ENCODE data around the gene SCG3. TPM values are rescaled to one million over a fixed set of nuclear protein-coding genes. Genes with fewer than 3 reads are reported as not detected.

Gene SCG3
- total RNA-seq, 2 donors from 2014 or later: not detected

DNA sequence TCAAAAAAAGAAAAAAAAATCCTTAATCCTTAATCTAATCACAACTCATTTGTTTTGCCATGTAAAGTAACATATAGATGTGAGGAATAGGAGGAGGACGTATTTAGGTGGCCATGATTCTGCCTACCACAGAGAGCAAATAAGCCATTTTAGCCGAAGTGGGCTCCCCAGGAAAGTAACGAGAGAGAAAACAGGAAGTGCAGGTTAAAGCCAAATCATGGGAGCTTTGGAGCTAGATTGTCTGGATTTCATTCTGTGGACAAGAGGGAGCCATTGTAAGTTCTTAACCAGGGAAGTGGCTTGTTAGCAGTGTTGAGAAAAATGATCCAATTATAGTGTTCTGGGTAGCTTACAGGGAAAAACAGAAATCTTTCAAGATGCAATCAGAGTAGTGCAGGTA, 79.5 kb downstream of the SCG3 start:
- ATAC-seq (no peak), DNase-seq (no peak)
- no peak overlapping the region for H3K4me3 Mint-ChIP-seq
- H3K9me3 ChIP-seq (ENCODE audit: control insufficient read depth, low read length, poor library complexity, severe bottlenecking): no peaks in the 10 kb centered on the region
- H3K4me1 Mint-ChIP-seq: peaks cover 36% of the 10 kb centered on the region
- peak overlapping the region; percentile 43 for H3K27ac Mint-ChIP-seq
- no peaks in the 10 kb centered on the region for H3K27me3 Mint-ChIP-seq
- peaks cover 11% of the 10 kb centered on the region for H3K36me3 Mint-ChIP-seq (ENCODE audit: low read depth)

DNA sequence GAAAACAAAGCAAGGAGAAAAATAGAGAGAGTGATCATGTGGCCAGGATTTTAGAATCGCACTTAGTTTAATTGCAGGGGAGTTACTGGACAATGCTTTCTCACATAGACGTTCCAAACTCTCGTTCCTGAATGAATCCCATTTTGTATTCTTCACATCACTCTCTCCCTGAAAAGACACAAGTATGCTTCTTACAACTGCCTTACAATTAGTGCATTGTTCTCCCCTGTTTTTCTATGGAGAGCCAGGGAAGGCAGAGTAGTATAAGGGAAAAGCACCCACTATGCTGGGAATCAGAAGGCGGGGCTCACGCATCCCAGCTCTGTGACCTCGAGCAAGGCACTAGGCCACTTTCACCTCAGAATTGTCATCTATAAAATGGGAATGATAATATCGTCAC, 84.4 kb downstream of the SCG3 start:
- Mint-ChIP-seq H3K27me3 (no peaks in the 10 kb centered on the region), H3K27ac (no peak overlapping the region), H3K36me3 (ENCODE audit: low read depth) (peaks cover 16% of the 10 kb centered on the region), H3K4me1 (peaks cover 27% of the 10 kb centered on the region), H3K4me3 (no peak overlapping the region)
- ATAC-seq: no peak
- DNase-seq: no peak
- H3K9me3 ChIP-seq (ENCODE audit: control insufficient read depth, low read length, poor library complexity, severe bottlenecking): no peaks in the 10 kb centered on the region

DNA sequence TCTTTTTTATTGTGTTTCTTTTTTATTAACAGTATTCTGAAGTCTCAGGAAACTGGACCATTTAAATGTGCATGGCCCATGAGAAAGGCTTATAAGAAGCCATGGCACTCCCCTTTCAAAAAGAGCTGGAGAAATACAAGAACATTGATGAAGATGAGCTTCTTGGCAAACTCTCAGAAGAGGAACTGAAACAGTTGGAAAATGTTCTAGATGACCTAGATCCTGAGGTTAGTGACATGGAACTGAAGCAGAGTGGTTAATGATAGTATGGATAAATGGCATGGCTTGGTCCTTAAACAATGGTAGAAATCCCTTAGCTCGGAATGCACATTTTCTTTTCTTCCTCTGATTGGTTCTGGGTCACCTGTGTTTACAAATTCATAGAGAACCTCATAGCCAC, 85.0 kb downstream of the SCG3 start:
- DNase-seq (no peak), ATAC-seq (no peak)
- H3K4me3 Mint-ChIP-seq: no peak overlapping the region
- H3K27ac Mint-ChIP-seq: no peak overlapping the region
- no peaks in the 10 kb centered on the region for H3K9me3 ChIP-seq (ENCODE audit: control insufficient read depth, low read length, poor library complexity, severe bottlenecking)
- peaks cover 15% of the 10 kb centered on the region for H3K36me3 Mint-ChIP-seq (ENCODE audit: low read depth)
- peaks cover 26% of the 10 kb centered on the region for H3K4me1 Mint-ChIP-seq
- no peaks in the 10 kb centered on the region for H3K27me3 Mint-ChIP-seq

DNA sequence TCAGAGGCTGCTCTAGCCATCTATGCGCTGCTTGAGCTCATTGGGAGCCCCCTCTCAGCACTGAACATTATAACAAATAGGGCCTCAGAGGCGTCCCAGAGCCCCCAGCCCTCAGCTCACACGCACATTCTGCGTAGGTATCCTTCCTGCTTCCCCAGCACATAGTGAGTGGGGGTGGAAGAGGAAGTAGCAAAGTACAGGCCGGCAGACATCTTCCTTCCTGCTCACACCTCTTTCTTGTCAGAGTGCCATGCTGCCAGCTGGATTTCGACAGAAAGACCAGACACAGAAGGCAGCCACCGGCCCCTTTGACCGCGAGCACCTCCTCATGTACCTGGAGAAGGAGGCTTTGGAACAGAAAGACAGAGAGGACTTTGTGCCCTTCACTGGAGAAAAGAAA, 86.7 kb downstream of the SCG3 start:
- Mint-ChIP-seq H3K27ac (peak overlapping the region; percentile 41), H3K36me3 (ENCODE audit: low read depth) (peaks cover 18% of the 10 kb centered on the region), H3K27me3 (no peaks in the 10 kb centered on the region), H3K4me3 (no peak overlapping the region), H3K4me1 (peaks cover 30% of the 10 kb centered on the region)
- H3K9me3 ChIP-seq (ENCODE audit: control insufficient read depth, low read length, poor library complexity, severe bottlenecking): no peaks in the 10 kb centered on the region
- ATAC-seq: peak; percentile 48
- no peak for DNase-seq

Other genes with a start within 250 kb of the SCG3 start
- 1 to 10 TPM; 5.5 to 7.5 TPM for gene DMXL2, start 58.7 kb upstream of the SCG3 start, total RNA-seq
- gene LYSMD2, start 56.2 kb downstream of the SCG3 start, total RNA-seq: 10 to 100 TPM; 17.6 to 21.8 TPM
- 1 to 10 TPM; 8.0 to 9.5 TPM for gene TMOD2, start 70.1 kb downstream of the SCG3 start, total RNA-seq
- gene TMOD3, start 148.2 kb downstream of the SCG3 start, total RNA-seq: 10 to 100 TPM; 48.1 to 58.1 TPM

Measured in T-helper 17 cell (primary cell).